HepG2 (cell line): ENCODE data around the gene CEP131.

Experiments used
- FOXP1 ChIP-seq, 2 experiments: fragments of 450-650 bp in 1 of 2; IDR thresholded peaks; 2 replicates each; pipeline ENCODE4 v1.6.1; 2017 to 2018; ENCODE audit warnings: antibody characterized with exemption in 1 of 2
- HMG20B ChIP-seq: conservative IDR thresholded peaks from 2 replicates; pipeline ENCODE4 v1.6.1; 2016; ENCODE audit warnings: missing genetic modification reagents, missing compliant biosample characterization
- KDM1A ChIP-seq: IDR thresholded peaks from 2 replicates; pipeline ENCODE4 v1.6.1; 2016; ENCODE audit warnings: missing compliant biosample characterization
- MAX ChIP-seq: IDR thresholded peaks from 2 replicates; pipeline ENCODE4 v1.6.1; 2012; ENCODE audit warnings: inconsistent platforms

DNA sequence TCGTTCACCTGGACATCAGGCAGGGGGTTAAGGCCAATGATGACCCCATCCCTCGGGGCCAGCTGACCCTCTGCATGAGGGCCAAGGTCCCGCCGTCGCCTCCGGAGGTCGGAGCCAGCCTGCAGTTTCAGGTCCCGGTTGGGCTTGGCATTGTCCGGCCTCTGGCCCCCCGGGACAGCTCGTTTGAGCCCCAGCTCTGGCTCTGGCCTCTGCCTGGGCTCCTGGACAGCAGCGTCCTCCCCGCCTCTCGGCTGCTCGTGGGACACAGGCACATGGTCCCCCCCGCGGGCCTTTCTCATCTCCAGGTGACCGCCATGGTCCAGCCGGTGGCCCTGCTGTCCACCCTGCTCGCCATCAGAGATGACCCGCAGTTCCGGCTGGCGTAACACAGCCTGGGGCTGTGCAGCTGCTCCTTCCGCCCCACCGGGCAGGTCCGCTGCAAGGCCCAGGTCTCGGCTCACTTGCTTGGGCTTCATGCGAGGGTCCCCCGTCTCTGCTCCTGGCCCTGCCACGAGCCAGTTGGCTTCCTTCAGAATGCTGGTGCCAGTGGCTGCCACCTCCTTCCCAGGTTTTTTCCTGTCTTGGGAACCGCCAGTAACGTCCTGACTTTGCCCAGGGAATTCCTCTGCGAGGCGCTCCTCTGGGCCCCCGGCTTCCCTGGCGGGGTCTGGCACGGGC, 23.0 kb upstream of the CEP131 start:
- no peak for TF ChIP-seq MAX
- TF ChIP-seq FOXP1 (IDR thresholded peaks at IDR 0.05), result no peak
- no peak for TF ChIP-seq FOXP1 (CRISPR knock-in tag; IDR thresholded peaks at IDR 0.05)
- TF ChIP-seq HMG20B (CRISPR knock-in tag), result no peak
- no peak for TF ChIP-seq KDM1A (CRISPR knock-in tag)
